ENCODE results near the gene CAMK2G. TPM values are rescaled to one million over a fixed set of nuclear protein-coding genes. Genes with fewer than 3 reads are reported as not detected.

The CAMK2G gene
- total RNA-seq, 1 experiment from 2014 or later = 41.4 TPM

DNA sequence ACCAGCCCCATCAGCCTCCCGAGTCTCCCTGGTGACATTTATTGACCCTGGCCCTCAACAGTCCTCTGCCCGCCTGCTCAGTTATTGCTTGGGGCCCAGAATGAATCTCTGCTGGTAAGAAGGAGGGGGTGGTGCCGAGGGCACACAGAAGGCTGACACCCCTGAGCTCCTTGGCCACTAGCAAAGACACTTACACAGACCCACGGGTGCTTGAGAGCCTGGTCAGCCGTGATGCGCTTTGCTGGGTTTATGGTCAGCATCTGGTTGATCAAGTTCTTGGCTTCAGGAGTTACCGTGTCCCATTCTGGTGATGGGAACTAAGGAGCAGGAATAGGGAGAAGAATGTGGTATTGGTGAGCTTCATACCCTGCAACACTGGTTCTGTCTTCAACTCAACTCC is 27.3 kb downstream of the CAMK2G start:
- no peaks in the 10 kb centered on the region for H3K27me3 ChIP-seq (ENCODE audit: control insufficient read depth, insufficient read depth, low read length)
- H3K36me3 ChIP-seq (ENCODE audit: control insufficient read depth, insufficient read depth, low read length) = peaks cover 13% of the 10 kb centered on the region; the same call in 1 of the 2 replicates
- TF ChIP-seq POLR2AphosphoS5 (IDR thresholded peaks at IDR 0.05; ENCODE audit: low read depth, low read length) (no peak), TCF7L2 (IDR thresholded peaks at IDR 0.05; ENCODE audit: low read depth, low read length) (no peak), SIN3A (IDR thresholded peaks at IDR 0.05; ENCODE audit: borderline replicate concordance, insufficient read depth, low read depth, low read length) (no peak)
- TF ChIP-seq, protein P1, sequence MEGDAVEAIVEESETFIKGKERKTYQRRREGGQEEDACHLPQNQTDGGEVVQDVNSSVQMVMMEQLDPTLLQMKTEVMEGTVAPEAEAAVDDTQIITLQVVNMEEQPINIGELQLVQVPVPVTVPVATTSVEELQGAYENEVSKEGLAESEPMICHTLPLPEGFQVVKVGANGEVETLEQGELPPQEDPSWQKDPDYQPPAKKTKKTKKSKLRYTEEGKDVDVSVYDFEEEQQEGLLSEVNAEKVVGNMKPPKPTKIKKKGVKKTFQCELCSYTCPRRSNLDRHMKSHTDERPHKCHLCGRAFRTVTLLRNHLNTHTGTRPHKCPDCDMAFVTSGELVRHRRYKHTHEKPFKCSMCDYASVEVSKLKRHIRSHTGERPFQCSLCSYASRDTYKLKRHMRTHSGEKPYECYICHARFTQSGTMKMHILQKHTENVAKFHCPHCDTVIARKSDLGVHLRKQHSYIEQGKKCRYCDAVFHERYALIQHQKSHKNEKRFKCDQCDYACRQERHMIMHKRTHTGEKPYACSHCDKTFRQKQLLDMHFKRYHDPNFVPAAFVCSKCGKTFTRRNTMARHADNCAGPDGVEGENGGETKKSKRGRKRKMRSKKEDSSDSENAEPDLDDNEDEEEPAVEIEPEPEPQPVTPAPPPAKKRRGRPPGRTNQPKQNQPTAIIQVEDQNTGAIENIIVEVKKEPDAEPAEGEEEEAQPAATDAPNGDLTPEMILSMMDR (IDR thresholded peaks at IDR 0.05) = no peak
- TF ChIP-seq, protein P2, sequence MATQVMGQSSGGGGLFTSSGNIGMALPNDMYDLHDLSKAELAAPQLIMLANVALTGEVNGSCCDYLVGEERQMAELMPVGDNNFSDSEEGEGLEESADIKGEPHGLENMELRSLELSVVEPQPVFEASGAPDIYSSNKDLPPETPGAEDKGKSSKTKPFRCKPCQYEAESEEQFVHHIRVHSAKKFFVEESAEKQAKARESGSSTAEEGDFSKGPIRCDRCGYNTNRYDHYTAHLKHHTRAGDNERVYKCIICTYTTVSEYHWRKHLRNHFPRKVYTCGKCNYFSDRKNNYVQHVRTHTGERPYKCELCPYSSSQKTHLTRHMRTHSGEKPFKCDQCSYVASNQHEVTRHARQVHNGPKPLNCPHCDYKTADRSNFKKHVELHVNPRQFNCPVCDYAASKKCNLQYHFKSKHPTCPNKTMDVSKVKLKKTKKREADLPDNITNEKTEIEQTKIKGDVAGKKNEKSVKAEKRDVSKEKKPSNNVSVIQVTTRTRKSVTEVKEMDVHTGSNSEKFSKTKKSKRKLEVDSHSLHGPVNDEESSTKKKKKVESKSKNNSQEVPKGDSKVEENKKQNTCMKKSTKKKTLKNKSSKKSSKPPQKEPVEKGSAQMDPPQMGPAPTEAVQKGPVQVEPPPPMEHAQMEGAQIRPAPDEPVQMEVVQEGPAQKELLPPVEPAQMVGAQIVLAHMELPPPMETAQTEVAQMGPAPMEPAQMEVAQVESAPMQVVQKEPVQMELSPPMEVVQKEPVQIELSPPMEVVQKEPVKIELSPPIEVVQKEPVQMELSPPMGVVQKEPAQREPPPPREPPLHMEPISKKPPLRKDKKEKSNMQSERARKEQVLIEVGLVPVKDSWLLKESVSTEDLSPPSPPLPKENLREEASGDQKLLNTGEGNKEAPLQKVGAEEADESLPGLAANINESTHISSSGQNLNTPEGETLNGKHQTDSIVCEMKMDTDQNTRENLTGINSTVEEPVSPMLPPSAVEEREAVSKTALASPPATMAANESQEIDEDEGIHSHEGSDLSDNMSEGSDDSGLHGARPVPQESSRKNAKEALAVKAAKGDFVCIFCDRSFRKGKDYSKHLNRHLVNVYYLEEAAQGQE (IDR thresholded peaks at IDR 0.05; ENCODE audit: insufficient read depth in 1 of 2, low read depth in 2 of 2, low read length in 1 of 2) = no peak
- ATAC-seq (no peak), DNase-seq (ENCODE audit: low read depth, low spot score) (no peak)
- CTCF ChIA-PET = interaction anchor here (0.6 kb wide), 1 partner anchor 26 kb away, joined by 4 read pairs; no protein-coding TSS in a partner anchor
- in situ Hi-C loops (cut with HindIII; ENCODE audit: low pct_unique_long_range_greater_than_20kb, low sequenced_read_pairs) = no loop called here
- POLR2A ChIA-PET = no interaction called here
- intact Hi-C loops (cut with micrococcal nuclease; ENCODE audit: unreplicated experiment) = no loop called here
- no peaks in the 10 kb centered on the region for H3K4me1 ChIP-seq (ENCODE audit: control insufficient read depth, insufficient read depth, low read length)
- H3K27ac ChIP-seq (ENCODE audit: low read length) = no peak overlapping the region
- H3K4me3 ChIP-seq (ENCODE audit: low read depth in 2 of 2, low read length in 2 of 2) = no peak overlapping the region
- BruUV-seq (replicated peaks) = no TSS peak
- H3K9me3 ChIP-seq (ENCODE audit: control insufficient read depth, insufficient read depth, low read depth, low read length) = no peaks in the 10 kb centered on the region

DNA sequence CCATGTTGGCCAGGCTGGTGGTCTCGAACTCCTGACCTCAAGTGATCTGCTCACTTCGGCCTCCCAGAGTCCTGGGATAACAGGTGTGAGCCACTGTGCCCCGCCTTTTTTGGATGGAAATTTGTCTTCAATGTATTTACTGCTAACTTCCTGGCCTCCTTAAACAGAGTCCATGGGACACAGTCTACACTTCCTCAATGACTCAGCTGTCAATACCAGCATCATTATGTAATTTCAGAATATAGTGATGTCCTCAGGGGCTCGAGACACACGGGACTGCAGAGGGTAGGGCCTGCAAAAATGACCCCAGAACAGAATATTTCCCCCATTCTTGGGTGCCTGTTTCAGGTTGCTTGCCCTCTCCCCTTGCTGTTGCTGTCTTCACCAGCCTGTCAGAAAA is 31.1 kb downstream of the CAMK2G start:
- Histone ChIP-seq H3K4me3 (ENCODE audit: low read depth in 2 of 2, low read length in 2 of 2) (no peak overlapping the region), H3K27ac (ENCODE audit: low read length) (no peak overlapping the region), H3K36me3 (ENCODE audit: control insufficient read depth, insufficient read depth, low read length) (peaks cover 9% of the 10 kb centered on the region; the same call in 1 of the 2 replicates), H3K27me3 (ENCODE audit: control insufficient read depth, insufficient read depth, low read length) (no peaks in the 10 kb centered on the region), H3K9me3 (ENCODE audit: control insufficient read depth, insufficient read depth, low read depth, low read length) (no peaks in the 10 kb centered on the region), H3K4me1 (ENCODE audit: control insufficient read depth, insufficient read depth, low read length) (no peaks in the 10 kb centered on the region)
- BruUV-seq (replicated peaks) = no TSS peak
- in situ Hi-C loops (cut with HindIII; ENCODE audit: low pct_unique_long_range_greater_than_20kb, low sequenced_read_pairs) (no loop called here), intact Hi-C loops (cut with micrococcal nuclease; ENCODE audit: unreplicated experiment) (no loop called here)
- ChIA-PET POLR2A (no interaction called here), CTCF (no interaction called here)
- DNase-seq (ENCODE audit: low read depth, low spot score) (no peak), ATAC-seq (no peak)
- TF ChIP-seq, protein P1 (IDR thresholded peaks at IDR 0.05) = no peak
- TF ChIP-seq SIN3A (IDR thresholded peaks at IDR 0.05; ENCODE audit: borderline replicate concordance, insufficient read depth, low read depth, low read length) = no peak
- TF ChIP-seq POLR2AphosphoS5 (IDR thresholded peaks at IDR 0.05; ENCODE audit: low read depth, low read length) = no peak
- TF ChIP-seq TCF7L2 (IDR thresholded peaks at IDR 0.05; ENCODE audit: low read depth, low read length) = no peak
- TF ChIP-seq, protein P2 (IDR thresholded peaks at IDR 0.05; ENCODE audit: insufficient read depth in 1 of 2, low read depth in 2 of 2, low read length in 1 of 2) = no peak

Measured in Panc1 (cell line).